NB4 (cell line): ENCODE data around the gene CHST13.

ENCODE experiments used
- CTCF ChIP-seq: IDR thresholded peaks from one replicate; pipeline ENCODE4 v1.5.1; 2012; ENCODE audit warnings: low read depth, low read length
- MYC ChIP-seq: IDR thresholded peaks from 2 replicates; pipeline ENCODE4 v1.6.1; 2011; ENCODE audit warnings: low read depth, low read length
- POLR2A ChIP-seq: IDR thresholded peaks from 2 replicates; pipeline ENCODE4 v1.6.1; 2011; ENCODE audit warnings: mild to moderate bottlenecking; ENCODE audit not compliant: insufficient read length; ENCODE audit errors: extremely low read depth

- no peak for TF ChIP-seq MYC
- TF ChIP-seq CTCF = no peak
- no peak for TF ChIP-seq POLR2A
These were observed 34.9 kb upstream of the CHST13 start for GRCh38 chr3:126488886-126489569.
